Measurements from ENCODE around the gene EPHB1.

DNA sequence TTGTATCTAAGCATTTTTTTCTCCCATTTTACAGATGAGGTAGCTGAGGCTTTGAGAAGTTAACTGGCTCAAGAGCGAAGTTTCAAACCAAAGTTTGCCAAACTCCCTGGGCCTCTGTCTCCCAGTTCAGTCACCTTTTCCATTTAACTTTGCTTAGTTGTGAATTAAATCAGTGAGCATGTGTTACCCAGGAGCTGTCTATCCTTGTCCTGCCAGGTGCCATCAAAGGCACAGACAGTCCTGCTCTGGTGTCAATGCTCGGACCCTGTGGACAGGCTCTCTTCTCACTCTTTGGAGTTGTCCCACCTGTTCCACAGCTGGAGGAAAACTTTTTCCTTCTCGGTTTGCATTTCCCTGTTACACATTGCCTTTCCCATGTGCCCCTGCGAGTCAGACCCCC is 8.6 kb downstream of the EPHB1 start:
- TF ChIP-seq, protein P1, sequence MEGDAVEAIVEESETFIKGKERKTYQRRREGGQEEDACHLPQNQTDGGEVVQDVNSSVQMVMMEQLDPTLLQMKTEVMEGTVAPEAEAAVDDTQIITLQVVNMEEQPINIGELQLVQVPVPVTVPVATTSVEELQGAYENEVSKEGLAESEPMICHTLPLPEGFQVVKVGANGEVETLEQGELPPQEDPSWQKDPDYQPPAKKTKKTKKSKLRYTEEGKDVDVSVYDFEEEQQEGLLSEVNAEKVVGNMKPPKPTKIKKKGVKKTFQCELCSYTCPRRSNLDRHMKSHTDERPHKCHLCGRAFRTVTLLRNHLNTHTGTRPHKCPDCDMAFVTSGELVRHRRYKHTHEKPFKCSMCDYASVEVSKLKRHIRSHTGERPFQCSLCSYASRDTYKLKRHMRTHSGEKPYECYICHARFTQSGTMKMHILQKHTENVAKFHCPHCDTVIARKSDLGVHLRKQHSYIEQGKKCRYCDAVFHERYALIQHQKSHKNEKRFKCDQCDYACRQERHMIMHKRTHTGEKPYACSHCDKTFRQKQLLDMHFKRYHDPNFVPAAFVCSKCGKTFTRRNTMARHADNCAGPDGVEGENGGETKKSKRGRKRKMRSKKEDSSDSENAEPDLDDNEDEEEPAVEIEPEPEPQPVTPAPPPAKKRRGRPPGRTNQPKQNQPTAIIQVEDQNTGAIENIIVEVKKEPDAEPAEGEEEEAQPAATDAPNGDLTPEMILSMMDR (IDR thresholded peaks at IDR 0.05) = no peak
- no peak for TF ChIP-seq POLR2A (IDR thresholded peaks at IDR 0.05)
